Measurements from ENCODE around the gene ACSM3. TPM values are rescaled to one million over a fixed set of nuclear protein-coding genes. Genes with fewer than 3 reads are reported as not detected.

ACSM3 gene
- total and polyA plus RNA-seq, 9 of the 15 experiments (the other 6 are each of a cell fraction or from before 2014, with no cell fraction given) = 112 to 420 (median 182) TPM

GRCh38 chr16:20747030-20747816 lies 16.6 kb upstream of the ACSM3 start (continued):
- TF ChIP-seq ZNF280B (CRISPR knock-in tag; IDR thresholded peaks at IDR 0.05) (peak; percentile 96), HDAC2 (IDR thresholded peaks at IDR 0.05) (peak; percentile 70), SIN3B (IDR thresholded peaks at IDR 0.05; ENCODE audit: low read depth) (no peak), MEF2A (IDR thresholded peaks at IDR 0.05; ENCODE audit: control insufficient read depth, low read depth, low read length) (peak; percentile 15; the same call in 1 of the 2 replicates), ZBTB1 (CRISPR knock-in tag; IDR thresholded peaks at IDR 0.05; ENCODE audit: borderline replicate concordance, low read depth) (no peak), PHF8 (IDR thresholded peaks at IDR 0.05; ENCODE audit: borderline replicate concordance, low read length) (no peak), TRIM24 (IDR thresholded peaks at IDR 0.05) (peak; percentile 96 to 98), ZNF444 (CRISPR knock-in tag; IDR thresholded peaks at IDR 0.05) (peak; percentile 73; the same call in 1 of the 2 replicates), PTRF (tag; IDR thresholded peaks at IDR 0.05) (peak; percentile 64), MECOM (CRISPR knock-in tag; IDR thresholded peaks at IDR 0.05) (0 out of 2 replicates have a peak, but pooled peaks have one; percentile 26), MBD2 (IDR thresholded peaks at IDR 0.05; ENCODE audit: borderline replicate concordance, low read depth) (peak; percentile 76; the same call in 1 of the 2 replicates), FOXO4 (CRISPR knock-in tag; IDR thresholded peaks at IDR 0.05) (no peak), SAP30 (IDR thresholded peaks at IDR 0.05; ENCODE audit: borderline replicate concordance, insufficient read depth, low read depth, low read length, poor library complexity, severe bottlenecking) (no peak), U2AF2 (optimal IDR thresholded peaks at IDR 0.05; ENCODE audit: low read depth, low read length) (no peak), FOXJ2 (tag; IDR thresholded peaks at IDR 0.05) (peak; percentile 26; the same call in 1 of the 2 replicates), SP1 (CRISPR knock-in tag; IDR thresholded peaks at IDR 0.05) (peak; percentile 57; the same call in 1 of the 2 replicates), MCM5 (IDR thresholded peaks at IDR 0.05; ENCODE audit: low read depth) (no peak), BDP1 (IDR thresholded peaks at IDR 0.05; ENCODE audit: insufficient read depth, insufficient read length) (no peak), E2F1 (CRISPR knock-in tag; IDR thresholded peaks at IDR 0.05) (no peak), CBX5 (IDR thresholded peaks at IDR 0.05; ENCODE audit: borderline replicate concordance, low read depth) (peak; percentile 98), HSF4 (CRISPR knock-in tag; IDR thresholded peaks at IDR 0.05; ENCODE audit: borderline replicate concordance) (peak; percentile 75; the same call in 1 of the 2 replicates), NR1H2 (CRISPR knock-in tag; IDR thresholded peaks at IDR 0.05) (peak; percentile 72; the same call in 1 of the 2 replicates), CBFA2T2 (conservative IDR thresholded peaks at IDR 0.05) (peak; percentile 96), MEIS2 (IDR thresholded peaks at IDR 0.05; ENCODE audit: partially characterized antibody) (peak; percentile 92), THAP7 (CRISPR knock-in tag; IDR thresholded peaks at IDR 0.05) (no peak)

Measured in K562 (cell line).